Brain microvascular endothelial cell (primary cell): ENCODE measurements around the gene TNIP2.

ENCODE experiments used
- DNase-seq: peaks from one replicate; pipeline ENCODE4 v3.0.0-alpha.2; 2020
- H3K27ac ChIP-seq: fragments of 250-450 bp; sonication (Bioruptor Pico); 2 replicates; pipeline ENCODE4 v1.5.1; 2020; ENCODE audit warnings: mild to moderate bottlenecking, moderate library complexity
- H3K27me3 ChIP-seq: fragments of 250-450 bp; sonication (Bioruptor Pico); replicated peaks from 2 replicates; pipeline ENCODE4 v1.5.1; 2020; ENCODE audit warnings: mild to moderate bottlenecking
- H3K36me3 ChIP-seq: fragments of 250-450 bp; sonication (Bioruptor Pico); replicated peaks from 2 replicates; pipeline ENCODE4 v1.5.1; 2020; ENCODE audit warnings: mild to moderate bottlenecking
- H3K4me3 ChIP-seq: 2 replicates; pipeline ENCODE4 v1.5.1; 2011; ENCODE audit warnings: low read depth, mild to moderate bottlenecking, control low read depth, low read length, moderate library complexity
- in situ Hi-C: cut with HindIII; loops from 2 replicates; pipeline ENCODE4 v1.10.0; 2017; ENCODE audit warnings: low sequenced_read_pairs, low pct_ligation_motif_present
- TF ChIP-seq, protein P1 (sequence below): IDR thresholded peaks from 2 replicates; pipeline ENCODE4 v1.5.1; 2011; ENCODE audit warnings: low read depth, mild to moderate bottlenecking, moderate library complexity, low read length, control low read depth, inconsistent platforms; ENCODE audit errors: missing control alignments

The TNIP2 gene

DNA sequence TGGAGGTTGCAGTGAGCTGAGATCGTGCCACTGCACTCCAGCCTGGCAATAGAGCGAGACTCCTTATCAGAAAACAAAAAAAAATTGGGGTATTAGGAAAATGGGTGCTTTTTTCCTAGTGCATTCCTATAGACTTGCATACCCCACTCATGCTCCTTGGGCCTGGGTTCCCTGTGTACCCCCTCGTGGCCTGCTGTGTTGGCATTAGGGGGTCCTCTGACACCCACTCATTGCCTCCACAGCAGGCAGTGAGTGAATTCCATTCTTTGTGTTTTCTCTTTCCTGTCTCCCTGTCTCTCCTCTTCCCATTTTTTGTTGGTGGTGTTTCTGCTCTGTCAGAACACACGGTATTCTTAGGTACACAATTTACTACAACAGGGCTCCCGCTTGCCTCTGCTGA lies 42.8 kb downstream of the TNIP2 start:
- Histone ChIP-seq H3K4me3 (no peak overlapping the region), H3K36me3 (peaks cover 18% of the 10 kb centered on the region), H3K27ac (peak overlapping the region; percentile 94), H3K27me3 (no peaks in the 10 kb centered on the region)
- DNase-seq = no peak
- in situ Hi-C loops = no loop called here
- TF ChIP-seq, protein P1, sequence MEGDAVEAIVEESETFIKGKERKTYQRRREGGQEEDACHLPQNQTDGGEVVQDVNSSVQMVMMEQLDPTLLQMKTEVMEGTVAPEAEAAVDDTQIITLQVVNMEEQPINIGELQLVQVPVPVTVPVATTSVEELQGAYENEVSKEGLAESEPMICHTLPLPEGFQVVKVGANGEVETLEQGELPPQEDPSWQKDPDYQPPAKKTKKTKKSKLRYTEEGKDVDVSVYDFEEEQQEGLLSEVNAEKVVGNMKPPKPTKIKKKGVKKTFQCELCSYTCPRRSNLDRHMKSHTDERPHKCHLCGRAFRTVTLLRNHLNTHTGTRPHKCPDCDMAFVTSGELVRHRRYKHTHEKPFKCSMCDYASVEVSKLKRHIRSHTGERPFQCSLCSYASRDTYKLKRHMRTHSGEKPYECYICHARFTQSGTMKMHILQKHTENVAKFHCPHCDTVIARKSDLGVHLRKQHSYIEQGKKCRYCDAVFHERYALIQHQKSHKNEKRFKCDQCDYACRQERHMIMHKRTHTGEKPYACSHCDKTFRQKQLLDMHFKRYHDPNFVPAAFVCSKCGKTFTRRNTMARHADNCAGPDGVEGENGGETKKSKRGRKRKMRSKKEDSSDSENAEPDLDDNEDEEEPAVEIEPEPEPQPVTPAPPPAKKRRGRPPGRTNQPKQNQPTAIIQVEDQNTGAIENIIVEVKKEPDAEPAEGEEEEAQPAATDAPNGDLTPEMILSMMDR = no peak

DNA sequence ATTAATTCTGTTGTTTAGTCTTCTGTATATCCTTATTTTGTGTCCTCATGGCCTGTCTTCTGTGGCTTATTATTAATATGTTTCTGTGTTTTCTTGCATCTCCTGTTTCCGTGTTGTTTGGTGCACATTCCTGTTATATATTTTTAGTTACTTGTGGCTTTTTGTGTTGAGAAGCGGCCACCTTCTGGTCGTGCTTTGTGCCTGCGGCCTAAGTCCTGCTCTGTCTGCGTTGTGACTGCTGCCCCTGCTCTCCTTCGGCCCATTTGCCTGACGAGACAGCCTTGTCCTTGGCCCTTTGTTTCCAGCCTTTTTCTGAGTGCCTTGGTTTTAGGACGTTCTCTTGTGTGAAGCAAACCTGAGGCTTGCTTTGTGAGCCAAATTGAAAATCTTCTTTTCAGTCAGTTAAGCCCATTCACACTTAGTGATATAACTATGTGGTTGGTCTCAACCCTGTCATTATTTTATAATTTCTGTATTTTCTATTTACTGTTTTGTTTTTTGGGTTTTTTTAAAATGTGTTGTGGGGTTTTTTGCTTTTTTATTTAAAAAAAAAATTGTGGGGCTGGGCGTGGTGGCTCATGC lies 43.8 kb downstream of the TNIP2 start:
- no peak for DNase-seq
- Histone ChIP-seq H3K4me3 (no peak overlapping the region), H3K27ac (no peak overlapping the region), H3K27me3 (no peaks in the 10 kb centered on the region), H3K36me3 (peaks cover 16% of the 10 kb centered on the region)
- TF ChIP-seq, protein P1 = peak; percentile 63
- in situ Hi-C loops = no loop called here

GRCh38 chr4:2702770-2703169 lies 53.4 kb downstream of the TNIP2 start:
- Histone ChIP-seq H3K36me3 (peaks cover 64% of the 10 kb centered on the region), H3K27ac (no peak overlapping the region)

GRCh38 chr4:2702361-2702760 lies 53.8 kb downstream of the TNIP2 start:
- Histone ChIP-seq H3K27ac (no peak overlapping the region), H3K36me3 (peaks cover 68% of the 10 kb centered on the region), H3K27me3 (no peaks in the 10 kb centered on the region), H3K4me3 (no peak overlapping the region)
- no peak for DNase-seq
- TF ChIP-seq, protein P1 = no peak
- in situ Hi-C loops = no loop called here

More at GRCh38 chr4:2702770-2703169, 53.4 kb downstream of the TNIP2 start:
- in situ Hi-C loops = no loop called here
- Histone ChIP-seq H3K27me3 (no peaks in the 10 kb centered on the region), H3K4me3 (no peak overlapping the region)
- TF ChIP-seq, protein P1 = no peak
- DNase-seq = no peak

GRCh38 chr4:2700031-2700430 lies 56.1 kb downstream of the TNIP2 start:
- Histone ChIP-seq H3K27me3 (no peaks in the 10 kb centered on the region), H3K4me3 (no peak overlapping the region), H3K27ac (no peak overlapping the region), H3K36me3 (peaks cover 86% of the 10 kb centered on the region)
- TF ChIP-seq, protein P1 = no peak
- in situ Hi-C loops = no loop called here
- DNase-seq = no peak

DNA sequence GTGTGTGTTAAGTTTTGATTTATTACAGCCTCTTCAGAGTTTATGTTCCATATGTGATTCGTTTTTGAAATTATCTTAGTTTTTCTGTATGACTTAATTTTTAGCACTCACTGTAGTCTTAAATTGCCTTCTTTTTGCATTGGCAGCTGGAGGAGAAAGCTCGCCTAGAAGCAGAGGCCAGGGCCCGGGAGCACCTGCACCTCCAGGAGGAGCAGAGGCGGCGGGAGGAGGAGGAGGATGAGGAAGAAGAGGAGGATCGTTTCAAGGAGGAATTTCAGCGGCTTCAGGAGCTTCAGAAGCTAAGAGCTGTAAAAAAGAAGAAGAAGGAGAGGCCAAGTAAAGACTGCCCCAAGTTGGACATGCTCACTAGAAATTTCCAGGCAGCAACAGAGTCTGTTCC lies 56.6 kb downstream of the TNIP2 start:
- in situ Hi-C loops = no loop called here

More for the DNA sequence above, 56.6 kb downstream of the TNIP2 start:
- Histone ChIP-seq H3K36me3 (peaks cover 81% of the 10 kb centered on the region), H3K27ac (no peak overlapping the region), H3K27me3 (no peaks in the 10 kb centered on the region), H3K4me3 (no peak overlapping the region)
- no peak for DNase-seq
- TF ChIP-seq, protein P1 = no peak
